ENCODE data around the gene ANKDD1A. TPM values are rescaled to one million over a fixed set of nuclear protein-coding genes. Genes with fewer than 3 reads are reported as not detected.

ANKDD1A gene
- total RNA-seq, 1 experiment from 2014 or later, result 2.3 TPM

DNA sequence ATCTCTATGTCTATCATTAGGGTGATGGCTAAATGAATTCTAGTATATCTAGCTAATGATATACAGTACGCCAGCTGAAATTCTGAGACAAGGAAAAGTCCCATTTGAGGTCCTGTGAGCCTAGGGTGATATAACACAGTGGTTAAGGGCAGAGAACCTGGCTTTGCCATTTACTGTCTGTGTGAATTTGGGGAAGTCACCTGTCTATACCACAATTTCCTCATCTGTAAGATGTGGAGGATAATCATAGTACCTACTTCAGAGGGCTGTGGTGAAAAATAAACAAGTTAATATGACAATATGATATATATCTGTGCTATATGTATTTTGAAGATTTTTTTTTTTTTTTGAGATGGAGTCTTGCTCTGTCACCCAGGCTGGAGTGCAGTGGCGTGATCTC lies 9.8 kb upstream of the ANKDD1A start:
- intact Hi-C loops (cut with micrococcal nuclease; ENCODE audit: unreplicated experiment), result no loop called here

DNA sequence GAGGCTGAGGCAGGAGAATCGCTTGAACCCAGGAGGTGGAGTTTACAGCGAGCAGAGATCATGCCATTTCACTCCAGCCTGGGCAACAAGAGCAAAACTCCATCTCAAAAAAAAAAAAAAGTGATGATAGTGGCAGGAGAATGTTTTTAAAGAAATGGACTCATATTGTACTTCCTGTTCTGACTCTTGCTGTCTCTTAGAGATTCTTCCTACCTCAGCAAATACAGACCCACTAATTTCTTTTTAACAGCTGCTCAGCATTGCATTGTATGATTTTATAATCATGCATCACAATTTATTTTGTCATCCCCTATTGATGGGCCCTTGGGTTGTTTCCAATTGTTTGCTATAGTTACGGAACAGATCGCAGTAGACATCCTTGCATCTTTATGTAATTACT lies 8.8 kb upstream of the ANKDD1A start:
- no peaks in the 10 kb centered on the region for H3K4me1 ChIP-seq (ENCODE audit: insufficient read depth, low read length, poor library complexity, severe bottlenecking)
- peaks cover 3% of the 10 kb centered on the region for H3K9me3 ChIP-seq (ENCODE audit: low read depth, low read length, poor library complexity, severe bottlenecking)
- H3K27me3 ChIP-seq (replicated peaks; ENCODE audit: insufficient read depth, low read depth, low read length, poor library complexity), result no peaks in the 10 kb centered on the region
- intact Hi-C loops (cut with micrococcal nuclease; ENCODE audit: unreplicated experiment), result no loop called here
- ChIA-PET CTCF (no interaction called here), POLR2A (ENCODE audit: low non-redundant PET) (no interaction called here)
- BruUV-seq (replicated peaks), result no TSS peak
- TF ChIP-seq EZH2 (IDR thresholded peaks at IDR 0.05; ENCODE audit: borderline replicate concordance, low read depth, low read length, poor library complexity, severe bottlenecking), result no peak
- TF ChIP-seq, protein P1, sequence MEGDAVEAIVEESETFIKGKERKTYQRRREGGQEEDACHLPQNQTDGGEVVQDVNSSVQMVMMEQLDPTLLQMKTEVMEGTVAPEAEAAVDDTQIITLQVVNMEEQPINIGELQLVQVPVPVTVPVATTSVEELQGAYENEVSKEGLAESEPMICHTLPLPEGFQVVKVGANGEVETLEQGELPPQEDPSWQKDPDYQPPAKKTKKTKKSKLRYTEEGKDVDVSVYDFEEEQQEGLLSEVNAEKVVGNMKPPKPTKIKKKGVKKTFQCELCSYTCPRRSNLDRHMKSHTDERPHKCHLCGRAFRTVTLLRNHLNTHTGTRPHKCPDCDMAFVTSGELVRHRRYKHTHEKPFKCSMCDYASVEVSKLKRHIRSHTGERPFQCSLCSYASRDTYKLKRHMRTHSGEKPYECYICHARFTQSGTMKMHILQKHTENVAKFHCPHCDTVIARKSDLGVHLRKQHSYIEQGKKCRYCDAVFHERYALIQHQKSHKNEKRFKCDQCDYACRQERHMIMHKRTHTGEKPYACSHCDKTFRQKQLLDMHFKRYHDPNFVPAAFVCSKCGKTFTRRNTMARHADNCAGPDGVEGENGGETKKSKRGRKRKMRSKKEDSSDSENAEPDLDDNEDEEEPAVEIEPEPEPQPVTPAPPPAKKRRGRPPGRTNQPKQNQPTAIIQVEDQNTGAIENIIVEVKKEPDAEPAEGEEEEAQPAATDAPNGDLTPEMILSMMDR (conservative IDR thresholded peaks at IDR 0.05; ENCODE audit: low read depth, low read length), result no peak
- no peak overlapping the region for H3K27ac ChIP-seq (ENCODE audit: low read depth, low read length, poor library complexity, severe bottlenecking)
- no peak for DNase-seq (ENCODE audit: low spot score)
- H3K4me3 ChIP-seq (ENCODE audit: low read depth, low read length, poor library complexity, severe bottlenecking), result no peak overlapping the region
- no peaks in the 10 kb centered on the region for H3K36me3 ChIP-seq (ENCODE audit: insufficient read depth, low read length, poor library complexity, severe bottlenecking)

More for the DNA sequence above, 9.8 kb upstream of the ANKDD1A start:
- H3K4me3 ChIP-seq (ENCODE audit: low read depth, low read length, poor library complexity, severe bottlenecking), result no peak overlapping the region
- no peak overlapping the region for H3K27ac ChIP-seq (ENCODE audit: low read depth, low read length, poor library complexity, severe bottlenecking)
- CTCF ChIA-PET, result no interaction called here
- POLR2A ChIA-PET (ENCODE audit: low non-redundant PET), result no interaction called here
- H3K9me3 ChIP-seq (ENCODE audit: low read depth, low read length, poor library complexity, severe bottlenecking), result peaks cover 3% of the 10 kb centered on the region
- no peak for DNase-seq (ENCODE audit: low spot score)
- TF ChIP-seq, protein P1 (conservative IDR thresholded peaks at IDR 0.05; ENCODE audit: low read depth, low read length), result no peak
- TF ChIP-seq EZH2 (IDR thresholded peaks at IDR 0.05; ENCODE audit: borderline replicate concordance, low read depth, low read length, poor library complexity, severe bottlenecking), result no peak
- no peaks in the 10 kb centered on the region for H3K36me3 ChIP-seq (ENCODE audit: insufficient read depth, low read length, poor library complexity, severe bottlenecking)
- no peaks in the 10 kb centered on the region for H3K27me3 ChIP-seq (replicated peaks; ENCODE audit: insufficient read depth, low read depth, low read length, poor library complexity)
- no peaks in the 10 kb centered on the region for H3K4me1 ChIP-seq (ENCODE audit: insufficient read depth, low read length, poor library complexity, severe bottlenecking)
- no TSS peak for BruUV-seq (replicated peaks)

DNA sequence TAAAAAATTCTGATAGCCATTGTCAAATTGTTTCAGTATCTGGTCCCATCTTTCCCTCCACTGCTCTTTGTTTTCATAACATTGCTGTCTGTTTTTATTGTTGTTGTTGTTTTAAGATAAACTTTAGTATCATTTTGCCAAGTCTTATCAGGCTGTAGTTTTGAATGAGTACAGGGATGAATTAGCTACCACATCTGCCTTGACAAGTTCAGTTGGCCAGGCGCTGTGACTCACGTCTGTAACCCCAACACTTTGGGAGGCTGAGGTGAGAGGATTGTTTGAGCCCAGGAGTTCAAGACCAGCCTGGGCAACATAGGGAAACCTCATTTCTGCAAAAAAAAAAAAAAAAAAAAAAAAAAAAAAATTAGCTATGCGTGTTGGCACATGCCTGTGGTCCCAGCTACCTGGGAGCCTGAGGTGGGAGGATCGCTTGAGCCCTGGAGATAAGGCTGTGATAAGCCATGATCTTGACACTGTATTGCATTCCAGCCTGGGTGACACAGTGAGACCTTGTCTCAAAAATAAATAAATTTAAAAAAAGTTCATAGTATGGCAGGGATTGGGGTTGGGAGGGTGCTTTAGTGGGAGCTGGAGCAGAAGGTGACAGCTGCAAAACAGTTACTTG lies 8.3 kb upstream of the ANKDD1A start:
- no peaks in the 10 kb centered on the region for H3K4me1 ChIP-seq (ENCODE audit: insufficient read depth, low read length, poor library complexity, severe bottlenecking)
- POLR2A ChIA-PET (ENCODE audit: low non-redundant PET), result no interaction called here
- no TSS peak for BruUV-seq (replicated peaks)
- DNase-seq (ENCODE audit: low spot score), result no peak
- CTCF ChIA-PET, result no interaction called here
- H3K9me3 ChIP-seq (ENCODE audit: low read depth, low read length, poor library complexity, severe bottlenecking), result peaks cover 3% of the 10 kb centered on the region
- no peaks in the 10 kb centered on the region for H3K27me3 ChIP-seq (replicated peaks; ENCODE audit: insufficient read depth, low read depth, low read length, poor library complexity)
- no peak overlapping the region for H3K27ac ChIP-seq (ENCODE audit: low read depth, low read length, poor library complexity, severe bottlenecking)
- intact Hi-C loops (cut with micrococcal nuclease; ENCODE audit: unreplicated experiment), result no loop called here
- H3K36me3 ChIP-seq (ENCODE audit: insufficient read depth, low read length, poor library complexity, severe bottlenecking), result no peaks in the 10 kb centered on the region
- no peak overlapping the region for H3K4me3 ChIP-seq (ENCODE audit: low read depth, low read length, poor library complexity, severe bottlenecking)
- TF ChIP-seq, protein P1 (conservative IDR thresholded peaks at IDR 0.05; ENCODE audit: low read depth, low read length), result no peak
- no peak for TF ChIP-seq EZH2 (IDR thresholded peaks at IDR 0.05; ENCODE audit: borderline replicate concordance, low read depth, low read length, poor library complexity, severe bottlenecking)
